SK-MEL-5 (cell line): ENCODE data around the gene DGCR2. TPM values are rescaled to one million over a fixed set of nuclear protein-coding genes. Genes with fewer than 3 reads are reported as not detected.
"Not testable (repeated sequence)": the region's sequence is repeated elsewhere in the genome, so short reads cannot be mapped to it uniquely, and the experiment has no call there.

ENCODE experiments used
- DNase-seq: peaks from one replicate; pipeline ENCODE4 v3.0.0-alpha.2; 2016; ENCODE audit warnings: low read depth, low spot score
- in situ Hi-C: cut with HindIII; loops from 2 replicates; pipeline ENCODE4 v1.10.0; 2016; ENCODE audit warnings: low sequenced_read_pairs, high pct_unique_total_duplicates, low pct_unique_long_range_greater_than_20kb
- small RNA-seq, 2 experiments: library from RNA; depleted of rRNA; stranded (forward); fragments of <200 nt; gene quantifications; one replicate each; pipeline ENCODE3, GENCODE V24; 2014
- total RNA-seq: library from RNA; depleted of rRNA; stranded (reverse); fragments of >200 nt; shearing (Covaris generic); gene quantifications from 2 replicates; pipeline ENCODE4 v1.2.3, GENCODE V29; 2014; rRNA removed

The DGCR2 gene
- total RNA-seq, 1 experiment from 2014 or later = 36.9 TPM

- DNase-seq = no peak
- in situ Hi-C loops = no loop called here
Measured at GRCh38 chr22:18996376-18996900, 125.8 kb downstream of the DGCR2 start.

GRCh38 chr22:18995327-18995711 lies 126.9 kb downstream of the DGCR2 start:
- DNase-seq = no peak
- in situ Hi-C loops = no loop called here

GRCh38 chr22:18994701-18995326 lies 127.4 kb downstream of the DGCR2 start:
- in situ Hi-C loops = no loop called here
- no peak for DNase-seq

GRCh38 chr22:18994056-18994455 lies 128.2 kb downstream of the DGCR2 start:
- in situ Hi-C loops = no loop called here
- DNase-seq = no peak

- DNase-seq = no peak
- in situ Hi-C loops = no loop called here
Measured at GRCh38 chr22:18992543-18993198, 129.5 kb downstream of the DGCR2 start.

GRCh38 chr22:18991821-18992442 lies 130.3 kb downstream of the DGCR2 start:
- in situ Hi-C loops = no loop called here
- DNase-seq = no peak

- in situ Hi-C loops = no loop called here
- no peak for DNase-seq
Measured at GRCh38 chr22:18991138-18991432, 131.1 kb downstream of the DGCR2 start.

GRCh38 chr22:18990355-18991137 lies 131.7 kb downstream of the DGCR2 start:
- in situ Hi-C loops = no loop called here

GRCh38 chr22:18988958-18989357 lies 133.3 kb downstream of the DGCR2 start:
- in situ Hi-C loops = no loop called here
- DNase-seq = no peak

More at GRCh38 chr22:18990355-18991137, 131.7 kb downstream of the DGCR2 start:
- DNase-seq = no peak

- DNase-seq = peak; percentile 57
- in situ Hi-C loops = no loop called here
Measured at GRCh38 chr22:18987765-18988164, 134.4 kb downstream of the DGCR2 start.

GRCh38 chr22:18987114-18987513 lies 135.1 kb downstream of the DGCR2 start:
- in situ Hi-C loops, DNase-seq: not testable (repeated sequence)

Small RNAs within 50 kb of the gene (small RNA-seq; reads per million reads assigned to genes)
- gene RF00019 = 0 reads per million in 2 experiments

Other genes starting within 250 kb of the DGCR2 start
- gene DGCR6, start 216.1 kb downstream of the DGCR2 start, total RNA-seq = 1.7 and 2.6 TPM in 2 replicates
- 0.45 and 0.55 TPM in 2 replicates for gene PRODH, start 186.1 kb downstream of the DGCR2 start, total RNA-seq
- gene TSSK2, start 8.9 kb upstream of the DGCR2 start, total RNA-seq = not detected in 2 replicates
- gene ESS2, start 22.2 kb upstream of the DGCR2 start, total RNA-seq = 18.7 and 18.9 TPM in 2 replicates
- not detected in 2 replicates for gene GSC2, start 27.9 kb upstream of the DGCR2 start, total RNA-seq
- 47.6 and 54.8 TPM in 2 replicates for gene SLC25A1, start 56.3 kb upstream of the DGCR2 start, total RNA-seq
- gene CLTCL1, start 169.3 kb upstream of the DGCR2 start, total RNA-seq = 5.3 and 6.4 TPM in 2 replicates